Right atrium auricular region (tissue), 2 donors: ENCODE results near the gene SMCR8. TPM values are rescaled to one million over a fixed set of nuclear protein-coding genes. Genes with fewer than 3 reads are reported as not detected.
A peak's percentile ranks its signal among the peaks of the same experiment; 100 is the strongest.

ENCODE experiments used
- DNase-seq: peaks from one replicate; pipeline ENCODE4 v3.0.0-alpha.2; 2019; ENCODE audit warnings: low spot score
- H3K27ac ChIP-seq, 2 donors: fragments of 200-600 bp; sonication (generic); 1 replicate in 1 of 2; 2 replicates in 1 of 2; pipeline ENCODE4 v1.5.1; 2016 to 2019
- H3K27me3 ChIP-seq, 2 donors: fragments of 200-600 bp; sonication (generic); one replicate each; pipeline versions ENCODE4 v1.5.1 to v1.6.0; 2017 to 2019
- H3K36me3 ChIP-seq: fragments of 200-600 bp; sonication (generic); one replicate; pipeline ENCODE4 v1.5.1; 2016
- H3K4me1 ChIP-seq, 2 donors: fragments of 200-600 bp; sonication (generic); one replicate each; pipeline versions ENCODE4 v1.5.1 to v1.6.0; 2017 to 2019
- H3K4me3 ChIP-seq, 2 donors: fragments of 200-600 bp; sonication (generic); 1 replicate in 1 of 2; 2 replicates in 1 of 2; pipeline ENCODE4 v1.5.1; 2017 to 2019; ENCODE audit warnings: mild to moderate bottlenecking in 1 of 2, moderate library complexity in 1 of 2
- H3K9me3 ChIP-seq, 2 donors: fragments of 200-600 bp; sonication (generic); one replicate each; pipeline ENCODE4 v1.5.1; 2019
- total RNA-seq, 2 donors: library from RNA; depleted of rRNA; stranded (reverse); fragments of >200 nt; gene quantifications; one replicate each; pipeline ENCODE4 v1.1.0, GENCODE V29; 2016
- TF ChIP-seq, protein P1 (sequence below), 2 donors: fragments of 200-600 bp; sonication (generic); IDR thresholded peaks; one replicate each; pipeline ENCODE4 v1.5.1; 2019; ENCODE audit warnings: antibody characterized with exemption in 2 of 2

SMCR8 gene, protein sequence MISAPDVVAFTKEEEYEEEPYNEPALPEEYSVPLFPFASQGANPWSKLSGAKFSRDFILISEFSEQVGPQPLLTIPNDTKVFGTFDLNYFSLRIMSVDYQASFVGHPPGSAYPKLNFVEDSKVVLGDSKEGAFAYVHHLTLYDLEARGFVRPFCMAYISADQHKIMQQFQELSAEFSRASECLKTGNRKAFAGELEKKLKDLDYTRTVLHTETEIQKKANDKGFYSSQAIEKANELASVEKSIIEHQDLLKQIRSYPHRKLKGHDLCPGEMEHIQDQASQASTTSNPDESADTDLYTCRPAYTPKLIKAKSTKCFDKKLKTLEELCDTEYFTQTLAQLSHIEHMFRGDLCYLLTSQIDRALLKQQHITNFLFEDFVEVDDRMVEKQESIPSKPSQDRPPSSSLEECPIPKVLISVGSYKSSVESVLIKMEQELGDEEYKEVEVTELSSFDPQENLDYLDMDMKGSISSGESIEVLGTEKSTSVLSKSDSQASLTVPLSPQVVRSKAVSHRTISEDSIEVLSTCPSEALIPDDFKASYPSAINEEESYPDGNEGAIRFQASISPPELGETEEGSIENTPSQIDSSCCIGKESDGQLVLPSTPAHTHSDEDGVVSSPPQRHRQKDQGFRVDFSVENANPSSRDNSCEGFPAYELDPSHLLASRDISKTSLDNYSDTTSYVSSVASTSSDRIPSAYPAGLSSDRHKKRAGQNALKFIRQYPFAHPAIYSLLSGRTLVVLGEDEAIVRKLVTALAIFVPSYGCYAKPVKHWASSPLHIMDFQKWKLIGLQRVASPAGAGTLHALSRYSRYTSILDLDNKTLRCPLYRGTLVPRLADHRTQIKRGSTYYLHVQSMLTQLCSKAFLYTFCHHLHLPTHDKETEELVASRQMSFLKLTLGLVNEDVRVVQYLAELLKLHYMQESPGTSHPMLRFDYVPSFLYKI
- 10 to 100 TPM; 11.1 to 11.4 TPM for total RNA-seq

DNA sequence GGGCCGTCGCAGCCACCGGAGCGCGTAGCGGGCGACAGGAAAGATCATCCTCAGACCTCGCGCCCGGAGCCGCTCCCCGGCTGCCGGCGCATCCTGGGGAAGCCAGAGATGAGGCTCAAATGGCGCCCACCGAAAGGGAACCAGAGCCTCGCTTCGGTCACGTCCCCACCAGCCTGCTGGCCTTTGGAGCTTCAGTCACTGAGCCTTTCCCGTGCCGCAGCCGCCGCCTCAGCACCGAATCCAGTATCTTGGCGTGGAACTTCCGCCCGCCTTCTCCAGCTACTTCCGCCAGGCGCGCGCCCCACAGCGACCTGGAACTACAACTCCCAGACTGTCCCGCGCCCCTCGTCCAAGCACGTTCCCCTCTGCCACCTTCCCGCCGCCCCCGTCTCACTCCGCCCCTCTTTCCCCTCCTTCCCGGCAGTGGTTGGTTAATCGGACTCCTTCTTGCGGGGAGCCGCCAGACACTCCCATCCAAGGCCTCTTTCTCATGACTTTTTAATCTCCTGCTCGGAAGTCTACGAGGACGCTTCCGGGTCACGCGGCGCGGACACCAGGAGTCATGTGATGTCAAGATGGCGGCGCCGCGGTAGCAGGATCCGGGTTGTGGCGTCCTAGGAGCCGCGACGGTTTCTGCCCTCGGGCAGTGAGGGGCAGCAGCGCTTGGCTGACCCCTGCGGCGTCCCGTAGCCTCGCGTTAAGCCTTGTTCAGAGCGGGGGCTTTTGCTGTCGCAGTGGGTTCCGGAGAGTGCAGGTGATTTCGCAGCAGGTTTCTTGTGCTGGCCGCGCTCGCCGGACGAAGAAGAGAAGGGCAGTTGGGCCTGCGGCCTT is at the start of gene SMCR8, which contains the start of gene TOP3A:
Gene SMCR8 (plus strand): TSS at position 563 of the 831 bp plus-strand sequence. CDS start 497 bp downstream, outside the sequence.
Gene TOP3A (minus strand): TSS at position 264 of the 831 bp plus-strand sequence. CDS start 216 bp downstream, at position 48.
- H3K4me1 ChIP-seq = peaks cover 0 to 66% of the 10 kb centered on the region in 2 donors

DNA sequence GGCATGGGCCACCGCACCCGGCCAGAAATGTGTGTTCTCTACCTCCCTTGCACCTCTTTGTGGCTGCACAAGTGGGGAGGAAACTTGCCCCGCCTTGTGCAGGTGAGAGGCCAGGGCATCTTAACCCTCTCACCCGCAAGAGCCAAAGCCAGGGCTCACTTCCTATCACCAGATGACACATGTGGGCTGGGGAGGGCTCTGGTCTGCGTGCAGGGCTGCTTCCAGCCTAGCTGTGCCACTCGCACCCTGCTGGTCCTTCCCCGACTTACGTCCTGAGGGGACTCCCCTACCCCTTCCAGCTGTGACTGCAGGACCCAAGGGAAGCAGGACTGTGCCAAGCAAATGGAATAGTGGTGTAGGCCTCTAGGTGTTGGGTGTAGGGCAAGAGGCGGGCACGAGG is 47.7 kb upstream of the SMCR8 start:
- DNase-seq = no peak
- Histone ChIP-seq H3K27me3 (no peaks in the 10 kb centered on the region), H3K36me3 (peaks cover 34% of the 10 kb centered on the region), H3K27ac (no peak overlapping the region), H3K4me3 (no peak overlapping the region), H3K9me3 (no peaks in the 10 kb centered on the region), H3K4me1 (peaks cover 0 to 8% of the 10 kb centered on the region in 2 donors)
- TF ChIP-seq, protein P1, sequence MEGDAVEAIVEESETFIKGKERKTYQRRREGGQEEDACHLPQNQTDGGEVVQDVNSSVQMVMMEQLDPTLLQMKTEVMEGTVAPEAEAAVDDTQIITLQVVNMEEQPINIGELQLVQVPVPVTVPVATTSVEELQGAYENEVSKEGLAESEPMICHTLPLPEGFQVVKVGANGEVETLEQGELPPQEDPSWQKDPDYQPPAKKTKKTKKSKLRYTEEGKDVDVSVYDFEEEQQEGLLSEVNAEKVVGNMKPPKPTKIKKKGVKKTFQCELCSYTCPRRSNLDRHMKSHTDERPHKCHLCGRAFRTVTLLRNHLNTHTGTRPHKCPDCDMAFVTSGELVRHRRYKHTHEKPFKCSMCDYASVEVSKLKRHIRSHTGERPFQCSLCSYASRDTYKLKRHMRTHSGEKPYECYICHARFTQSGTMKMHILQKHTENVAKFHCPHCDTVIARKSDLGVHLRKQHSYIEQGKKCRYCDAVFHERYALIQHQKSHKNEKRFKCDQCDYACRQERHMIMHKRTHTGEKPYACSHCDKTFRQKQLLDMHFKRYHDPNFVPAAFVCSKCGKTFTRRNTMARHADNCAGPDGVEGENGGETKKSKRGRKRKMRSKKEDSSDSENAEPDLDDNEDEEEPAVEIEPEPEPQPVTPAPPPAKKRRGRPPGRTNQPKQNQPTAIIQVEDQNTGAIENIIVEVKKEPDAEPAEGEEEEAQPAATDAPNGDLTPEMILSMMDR (IDR thresholded peaks at IDR 0.05) = no peak

More for the DNA sequence above, at the start of gene SMCR8, which contains the start of gene TOP3A:
- TF ChIP-seq, protein P1 (IDR thresholded peaks at IDR 0.05) = no peak
- Histone ChIP-seq H3K27ac (peak within 1 kb of the TSS; percentile 87 to 89), H3K27me3 (no peaks in the 10 kb centered on the region), H3K4me3 (peak within 1 kb of the TSS; percentile 70 to 90), H3K36me3 (peaks cover 5% of the 10 kb centered on the region), H3K9me3 (no peaks in the 10 kb centered on the region)
- DNase-seq = peak; percentile 99

DNA sequence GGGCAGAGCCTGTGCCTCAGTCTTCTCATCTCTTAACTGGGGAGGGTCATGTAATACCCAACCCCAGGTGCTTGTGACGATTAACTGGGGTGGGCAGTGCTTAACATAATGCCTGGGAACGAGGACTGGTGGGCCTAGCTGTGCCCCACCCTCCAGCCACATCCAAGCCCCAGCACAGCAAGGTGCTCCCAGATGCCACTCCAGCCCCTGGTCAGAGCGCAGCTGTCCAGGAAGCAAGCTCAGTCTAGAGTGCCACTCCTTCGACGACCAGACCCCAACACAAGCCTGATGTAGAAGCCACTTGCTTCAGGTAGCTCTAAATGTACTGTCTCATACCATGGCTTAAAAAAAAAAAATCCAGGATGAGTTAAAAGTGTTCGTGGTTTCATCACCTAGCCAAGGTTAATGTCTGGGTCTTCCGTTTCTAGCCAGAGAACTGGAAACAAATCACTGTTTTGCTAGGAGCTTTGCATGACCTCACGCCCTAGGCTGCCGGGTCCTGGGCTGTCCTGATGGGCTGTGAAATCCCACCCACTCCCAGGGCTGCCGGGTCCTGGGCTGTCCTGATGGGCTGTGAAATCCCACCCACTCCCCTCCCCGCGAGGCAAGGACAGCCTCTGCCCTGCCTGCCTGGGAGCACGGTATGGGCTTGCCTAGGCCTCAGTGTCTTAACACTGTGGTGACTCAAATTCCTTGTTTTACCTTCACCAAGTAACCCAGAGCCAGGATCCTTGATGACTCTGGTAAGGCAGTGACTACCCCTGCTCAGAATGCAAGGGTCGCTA is 47.0 kb upstream of the SMCR8 start:
- peaks cover 31% of the 10 kb centered on the region for H3K36me3 ChIP-seq
- no peaks in the 10 kb centered on the region for H3K9me3 ChIP-seq

DNA sequence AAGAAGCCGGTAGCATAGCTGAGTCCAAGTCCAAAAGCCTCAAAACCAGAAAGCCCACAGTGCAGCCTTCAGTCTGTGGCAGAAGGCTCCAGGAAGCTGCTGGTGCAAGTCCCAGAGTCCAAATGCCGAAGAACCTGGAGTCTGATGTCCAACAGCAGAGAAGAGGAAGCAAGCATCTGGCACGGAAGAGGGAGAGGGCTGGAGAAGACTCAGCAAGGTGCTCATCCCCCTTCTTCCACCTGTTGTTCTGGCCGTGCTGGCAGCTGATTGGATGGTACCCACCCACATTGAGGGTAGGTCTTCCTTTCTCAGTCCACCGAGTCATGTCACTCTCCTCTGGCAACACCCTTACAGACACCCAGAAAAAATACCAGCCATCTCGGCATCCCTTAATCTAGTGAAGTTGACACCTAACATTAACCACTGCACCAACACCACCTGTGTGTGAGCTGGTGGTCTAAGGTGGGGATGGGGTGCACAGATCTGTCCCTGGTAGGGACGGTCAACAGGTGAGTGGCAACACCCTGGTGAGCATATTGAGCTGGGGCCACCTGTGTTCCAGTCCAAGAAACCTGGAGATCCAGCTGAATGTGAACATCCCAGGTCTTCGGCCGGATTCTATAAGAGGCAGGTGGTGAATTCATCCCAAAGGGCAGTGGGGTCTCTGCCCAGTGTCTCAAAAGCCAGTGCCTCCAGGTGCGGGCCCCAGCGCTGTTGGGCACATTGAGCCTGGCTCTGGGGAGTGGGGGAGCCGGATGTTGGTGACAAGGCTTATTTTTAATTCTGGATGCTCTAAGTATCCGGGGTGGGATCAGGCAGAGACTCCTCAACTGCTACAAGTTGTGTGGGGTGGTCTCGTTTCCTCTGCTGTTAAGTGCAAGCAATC is 44.8 kb upstream of the SMCR8 start:
- no peak for DNase-seq
- Histone ChIP-seq H3K4me1 (no peaks in the 10 kb centered on the region), H3K36me3 (peaks cover 17% of the 10 kb centered on the region)

More for the DNA sequence above, 47.0 kb upstream of the SMCR8 start:
- Histone ChIP-seq H3K27ac (no peak overlapping the region), H3K27me3 (no peaks in the 10 kb centered on the region), H3K4me1 (peaks cover 0 to under 1% of the 10 kb centered on the region in 2 donors), H3K4me3 (no peak overlapping the region)
- DNase-seq = no peak
- TF ChIP-seq, protein P1 (IDR thresholded peaks at IDR 0.05) = no peak

More for the DNA sequence above, 44.8 kb upstream of the SMCR8 start:
- H3K27me3 ChIP-seq = no peaks in the 10 kb centered on the region
- TF ChIP-seq, protein P1 (IDR thresholded peaks at IDR 0.05) = no peak
- no peak overlapping the region for H3K27ac ChIP-seq
- H3K9me3 ChIP-seq = no peaks in the 10 kb centered on the region
- no peak overlapping the region for H3K4me3 ChIP-seq
